PC-9 (cell line): ENCODE measurements around the gene GNE.

Experiments used
- CTCF ChIP-seq: fragments of 200-600 bp; sonication (generic); conservative IDR thresholded peaks from 2 replicates; pipeline ENCODE4 v1.6.1; 2017; ENCODE audit warnings: mixed run types, antibody characterized with exemption, mild to moderate bottlenecking, moderate library complexity
- EZH2 ChIP-seq: fragments of 200-600 bp; sonication (generic); IDR thresholded peaks from 2 replicates; pipeline ENCODE4 v1.8.0; 2017; ENCODE audit warnings: antibody characterized with exemption, low read depth

- TF ChIP-seq CTCF = no peak
- TF ChIP-seq EZH2 = no peak
Measured at GRCh38 chr9:36288070-36288469, 29.8 kb upstream of the GNE start.
